Gastrocnemius medialis (tissue), 4 donors: Measurements from ENCODE around the gene CTIF.

Source experiments
- POLR2A ChIP-seq, 2 donors: fragments of 450-650 bp; IDR thresholded peaks; one replicate each; pipeline ENCODE4 v1.6.1; 2017; ENCODE audit warnings: antibody characterized with exemption in 2 of 2, mild to moderate bottlenecking in 2 of 2, moderate library complexity in 2 of 2
- TF ChIP-seq, protein P1 (sequence below), 5 experiments: fragments of 450-650 bp in 3 of 5; fragments of 200-600 bp in 2 of 5; sonication (generic) in 2 of 5; IDR thresholded peaks in 4 of 5; conservative IDR thresholded peaks in 1 of 5; 1 replicate in 4 of 5; 2 replicates in 1 of 5; pipeline ENCODE4 v1.5.1; 2016 to 2019; ENCODE audit warnings: antibody characterized with exemption in 5 of 5, mild to moderate bottlenecking in 3 of 5, moderate library complexity in 3 of 5

DNA sequence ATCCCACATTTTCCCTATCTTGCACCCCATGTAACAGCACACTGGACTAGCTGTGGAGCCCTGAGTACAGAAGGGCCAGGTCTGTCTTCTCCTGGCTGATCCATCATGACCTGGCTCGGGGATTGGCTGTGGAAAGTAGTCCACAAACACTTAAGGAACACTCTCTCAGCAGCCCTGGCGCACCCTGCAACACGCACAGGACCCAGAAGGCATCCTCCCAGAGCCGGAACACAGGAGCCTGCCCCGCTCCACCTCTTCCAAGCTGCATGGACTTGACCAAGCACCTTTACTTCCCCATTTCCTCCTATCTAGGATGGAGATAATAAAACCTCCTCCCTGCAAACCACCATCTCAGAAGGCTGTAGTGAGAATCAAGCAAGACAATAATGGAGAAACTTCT, 151.7 kb downstream of the CTIF start:
- no peak for TF ChIP-seq POLR2A (IDR thresholded peaks at IDR 0.05)
- TF ChIP-seq, protein P1, sequence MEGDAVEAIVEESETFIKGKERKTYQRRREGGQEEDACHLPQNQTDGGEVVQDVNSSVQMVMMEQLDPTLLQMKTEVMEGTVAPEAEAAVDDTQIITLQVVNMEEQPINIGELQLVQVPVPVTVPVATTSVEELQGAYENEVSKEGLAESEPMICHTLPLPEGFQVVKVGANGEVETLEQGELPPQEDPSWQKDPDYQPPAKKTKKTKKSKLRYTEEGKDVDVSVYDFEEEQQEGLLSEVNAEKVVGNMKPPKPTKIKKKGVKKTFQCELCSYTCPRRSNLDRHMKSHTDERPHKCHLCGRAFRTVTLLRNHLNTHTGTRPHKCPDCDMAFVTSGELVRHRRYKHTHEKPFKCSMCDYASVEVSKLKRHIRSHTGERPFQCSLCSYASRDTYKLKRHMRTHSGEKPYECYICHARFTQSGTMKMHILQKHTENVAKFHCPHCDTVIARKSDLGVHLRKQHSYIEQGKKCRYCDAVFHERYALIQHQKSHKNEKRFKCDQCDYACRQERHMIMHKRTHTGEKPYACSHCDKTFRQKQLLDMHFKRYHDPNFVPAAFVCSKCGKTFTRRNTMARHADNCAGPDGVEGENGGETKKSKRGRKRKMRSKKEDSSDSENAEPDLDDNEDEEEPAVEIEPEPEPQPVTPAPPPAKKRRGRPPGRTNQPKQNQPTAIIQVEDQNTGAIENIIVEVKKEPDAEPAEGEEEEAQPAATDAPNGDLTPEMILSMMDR (IDR thresholded peaks at IDR 0.05 in 4 of 5, conservative IDR thresholded peaks at IDR 0.05 in 1 of 5), result no peak
